Stomach (tissue), 4 donors: ENCODE results near the gene HUS1B.

ENCODE experiments used
- EP300 ChIP-seq: sonication (generic); formaldehyde crosslinking; IDR thresholded peaks from one replicate; pipeline ENCODE4 v1.6.1; 2017; ENCODE audit warnings: antibody characterized with exemption
- POLR2A ChIP-seq, 4 donors: fragments of 450-650 bp; IDR thresholded peaks; one replicate each; pipeline ENCODE4 v1.6.1; 2016; ENCODE audit warnings: antibody characterized with exemption in 4 of 4, control low read depth in 2 of 4, mild to moderate bottlenecking in 1 of 4, moderate library complexity in 1 of 4
- POLR2AphosphoS5 ChIP-seq, 3 donors: sonication (generic); formaldehyde crosslinking; IDR thresholded peaks; one replicate each; pipeline ENCODE4 v1.6.1; 2016; ENCODE audit warnings: antibody characterized with exemption in 3 of 3
- TF ChIP-seq, protein P1 (sequence below), 7 experiments: fragments of 450-650 bp in 4 of 7; fragments of 200-600 bp in 3 of 7; sonication (generic) in 3 of 7; IDR thresholded peaks; one replicate each; pipeline ENCODE4 v1.5.1; 2016 to 2019; ENCODE audit warnings: antibody characterized with exemption in 7 of 7, control low read depth in 2 of 7, mild to moderate bottlenecking in 1 of 7

DNA sequence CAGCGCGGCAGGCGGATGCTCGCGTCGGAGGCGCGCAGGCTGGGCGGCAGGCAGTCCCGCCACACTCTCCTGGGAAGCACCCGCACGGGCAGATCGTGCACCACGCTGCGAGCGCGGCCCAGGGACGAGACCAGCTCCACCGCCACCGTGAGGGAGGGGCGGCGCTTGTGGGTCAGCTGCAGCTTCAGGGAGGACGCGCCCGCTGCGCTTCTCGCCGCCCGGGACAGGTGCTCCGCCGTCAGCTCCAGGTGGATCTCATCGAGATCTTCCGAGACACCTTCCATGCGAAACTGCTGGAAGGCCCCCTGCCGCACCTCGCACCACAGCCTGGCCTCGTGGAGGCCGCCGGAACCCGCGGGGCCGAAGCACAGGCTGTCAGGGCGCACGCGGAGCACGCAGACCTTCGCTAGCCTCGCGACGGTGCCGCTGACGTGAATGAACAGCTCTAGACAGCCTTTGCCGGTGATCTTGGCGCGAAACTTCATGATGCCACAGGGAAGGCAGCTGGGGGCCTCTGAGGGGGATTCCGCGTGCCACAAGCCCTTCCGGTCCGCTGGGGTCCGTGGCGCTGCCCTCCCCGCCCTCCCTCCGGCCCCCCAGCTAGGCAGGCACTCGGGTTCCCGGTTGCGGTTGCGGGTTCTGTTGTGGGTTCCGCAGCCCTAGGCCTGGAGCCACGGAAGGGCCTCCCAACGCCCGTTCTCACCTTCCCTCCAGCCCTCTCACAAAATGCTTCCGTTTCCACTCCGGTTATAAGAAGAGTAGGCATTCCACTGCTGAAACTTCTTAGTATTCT lies at the start of gene HUS1B:
- TF ChIP-seq POLR2AphosphoS5 (IDR thresholded peaks at IDR 0.05) (no peak), POLR2A (IDR thresholded peaks at IDR 0.05) (no peak), EP300 (no peak)
- TF ChIP-seq, protein P1, sequence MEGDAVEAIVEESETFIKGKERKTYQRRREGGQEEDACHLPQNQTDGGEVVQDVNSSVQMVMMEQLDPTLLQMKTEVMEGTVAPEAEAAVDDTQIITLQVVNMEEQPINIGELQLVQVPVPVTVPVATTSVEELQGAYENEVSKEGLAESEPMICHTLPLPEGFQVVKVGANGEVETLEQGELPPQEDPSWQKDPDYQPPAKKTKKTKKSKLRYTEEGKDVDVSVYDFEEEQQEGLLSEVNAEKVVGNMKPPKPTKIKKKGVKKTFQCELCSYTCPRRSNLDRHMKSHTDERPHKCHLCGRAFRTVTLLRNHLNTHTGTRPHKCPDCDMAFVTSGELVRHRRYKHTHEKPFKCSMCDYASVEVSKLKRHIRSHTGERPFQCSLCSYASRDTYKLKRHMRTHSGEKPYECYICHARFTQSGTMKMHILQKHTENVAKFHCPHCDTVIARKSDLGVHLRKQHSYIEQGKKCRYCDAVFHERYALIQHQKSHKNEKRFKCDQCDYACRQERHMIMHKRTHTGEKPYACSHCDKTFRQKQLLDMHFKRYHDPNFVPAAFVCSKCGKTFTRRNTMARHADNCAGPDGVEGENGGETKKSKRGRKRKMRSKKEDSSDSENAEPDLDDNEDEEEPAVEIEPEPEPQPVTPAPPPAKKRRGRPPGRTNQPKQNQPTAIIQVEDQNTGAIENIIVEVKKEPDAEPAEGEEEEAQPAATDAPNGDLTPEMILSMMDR (IDR thresholded peaks at IDR 0.05): no peak
